Measurements from ENCODE around the gene PCBP3. TPM values are rescaled to one million over a fixed set of nuclear protein-coding genes. Genes with fewer than 3 reads are reported as not detected.

Gene PCBP3
- polyA plus RNA-seq, 1 donor (not counting 4 experiments of a cell fraction or from before 2014, with no cell fraction given) = 0.25 TPM

DNA sequence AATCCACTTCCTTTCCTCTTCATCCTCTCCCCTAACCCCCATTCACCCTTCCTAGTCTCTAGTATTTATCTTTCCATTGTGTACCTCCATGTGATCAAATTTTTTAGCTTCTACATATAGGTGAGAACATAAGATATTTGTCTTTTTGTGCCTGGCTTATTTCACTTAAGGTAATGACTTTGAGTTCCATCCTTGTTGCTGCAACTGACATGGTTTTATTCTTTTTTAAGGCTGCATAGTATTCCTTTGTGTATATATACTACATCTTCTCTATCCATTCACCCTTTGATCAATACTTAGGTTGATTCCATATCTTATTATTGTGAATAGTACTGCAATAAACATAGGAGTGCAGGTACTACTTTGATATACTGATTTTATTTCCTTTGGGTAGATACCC lies 128.7 kb downstream of the PCBP3 start:
- Histone ChIP-seq H4K20me1 (ENCODE audit: control insufficient read depth, extremely low read depth, insufficient read depth, low read length) (no peaks in the 10 kb centered on the region), H3K9me3 (ENCODE audit: control insufficient read depth, low read depth, low read length) (no peaks in the 10 kb centered on the region), H3K4me1 (ENCODE audit: control insufficient read depth, extremely low read depth, insufficient read depth, low read length) (no peaks in the 10 kb centered on the region), H3K36me3 (ENCODE audit: control insufficient read depth in 2 of 2, extremely low read depth in 1 of 2, insufficient read depth in 2 of 2, low read length in 2 of 2) (no peaks in the 10 kb centered on the region), H3K79me2 (ENCODE audit: control insufficient read depth, insufficient read depth, low read length) (no peaks in the 10 kb centered on the region), H3K27ac (ENCODE audit: control insufficient read depth, insufficient read depth, low read length) (no peak overlapping the region), H3K4me2 (ENCODE audit: control insufficient read depth, extremely low read depth, insufficient read depth, low read depth, low read length) (no peak overlapping the region), H3K9me1 (ENCODE audit: control insufficient read depth, extremely low read depth, insufficient read depth, low read length) (no peaks in the 10 kb centered on the region), H3K4me3 (ENCODE audit: control insufficient read depth in 2 of 3, extremely low read depth in 1 of 3, insufficient read depth in 2 of 3, low read depth in 1 of 3, low read length in 3 of 3) (no peak overlapping the region), H2AFZ (ENCODE audit: control insufficient read depth, low read length) (no peak overlapping the region), H3K27me3 (ENCODE audit: control insufficient read depth, extremely low read depth, insufficient read depth, low read length) (no peaks in the 10 kb centered on the region), H3K9ac (ENCODE audit: control insufficient read depth, extremely low read depth, insufficient read depth, low read length) (no peak overlapping the region)
- TF ChIP-seq EZH2 (IDR thresholded peaks at IDR 0.05; ENCODE audit: low read length) (no peak), CTCF (optimal IDR thresholded peaks at IDR 0.05 in 1 of 3, IDR thresholded peaks at IDR 0.05 in 1 of 3, conservative IDR thresholded peaks at IDR 0.05 in 1 of 3; ENCODE audit: extremely low read depth in 1 of 3, insufficient read depth in 2 of 3, low read length in 3 of 3) (no peak)
- dilution Hi-C loops (cut with MboI; ENCODE audit: extremely low pct_ligation_motif_present, low sequenced_read_pairs) = no loop called here
- FAIRE-seq = no peak
- no peak for DNase-seq (ENCODE audit: low read depth, low spot score)

DNA sequence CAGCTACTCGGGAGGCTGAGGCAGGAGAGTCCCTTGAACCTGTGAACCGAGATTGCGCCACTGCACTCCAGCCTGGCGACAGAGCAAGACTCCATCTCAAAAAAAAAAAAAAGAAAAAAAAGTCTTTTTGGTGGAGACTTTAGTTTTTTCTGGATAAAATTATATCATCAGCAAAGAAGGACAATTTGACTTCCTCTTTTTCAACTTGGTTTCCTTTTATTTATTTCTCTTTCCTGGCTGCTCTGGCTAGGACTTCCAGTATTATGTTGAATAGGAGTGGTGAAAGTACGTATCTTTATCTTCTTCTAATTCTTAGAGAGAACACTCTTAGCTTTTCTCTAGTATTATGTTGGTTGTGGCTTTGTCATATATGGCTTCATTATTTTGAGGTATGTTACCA lies 130.8 kb downstream of the PCBP3 start:
- H3K79me2 ChIP-seq (ENCODE audit: control insufficient read depth, insufficient read depth, low read length) = no peaks in the 10 kb centered on the region
- dilution Hi-C loops (cut with MboI; ENCODE audit: extremely low pct_ligation_motif_present, low sequenced_read_pairs) = no loop called here
- no peak for DNase-seq (ENCODE audit: low read depth, low spot score)

More for the DNA sequence above, 130.8 kb downstream of the PCBP3 start:
- Histone ChIP-seq H3K9me1 (ENCODE audit: control insufficient read depth, extremely low read depth, insufficient read depth, low read length) (no peaks in the 10 kb centered on the region), H3K4me1 (ENCODE audit: control insufficient read depth, extremely low read depth, insufficient read depth, low read length) (no peaks in the 10 kb centered on the region), H3K4me2 (ENCODE audit: control insufficient read depth, extremely low read depth, insufficient read depth, low read depth, low read length) (no peak overlapping the region), H3K27me3 (ENCODE audit: control insufficient read depth, extremely low read depth, insufficient read depth, low read length) (no peaks in the 10 kb centered on the region), H3K9me3 (ENCODE audit: control insufficient read depth, low read depth, low read length) (no peaks in the 10 kb centered on the region), H3K4me3 (ENCODE audit: control insufficient read depth in 2 of 3, extremely low read depth in 1 of 3, insufficient read depth in 2 of 3, low read depth in 1 of 3, low read length in 3 of 3) (no peak overlapping the region), H3K27ac (ENCODE audit: control insufficient read depth, insufficient read depth, low read length) (no peak overlapping the region), H4K20me1 (ENCODE audit: control insufficient read depth, extremely low read depth, insufficient read depth, low read length) (no peaks in the 10 kb centered on the region), H2AFZ (ENCODE audit: control insufficient read depth, low read length) (no peak overlapping the region), H3K9ac (ENCODE audit: control insufficient read depth, extremely low read depth, insufficient read depth, low read length) (no peak overlapping the region), H3K36me3 (ENCODE audit: control insufficient read depth in 2 of 2, extremely low read depth in 1 of 2, insufficient read depth in 2 of 2, low read length in 2 of 2) (no peaks in the 10 kb centered on the region)
- TF ChIP-seq EZH2 (IDR thresholded peaks at IDR 0.05; ENCODE audit: low read length) (no peak), CTCF (optimal IDR thresholded peaks at IDR 0.05 in 1 of 3, IDR thresholded peaks at IDR 0.05 in 1 of 3, conservative IDR thresholded peaks at IDR 0.05 in 1 of 3; ENCODE audit: extremely low read depth in 1 of 3, insufficient read depth in 2 of 3, low read length in 3 of 3) (no peak)
- FAIRE-seq = no peak
